Esophagus mucosa (tissue), 1 donor: ENCODE measurements around the gene RAB23. TPM values are rescaled to one million over a fixed set of nuclear protein-coding genes. Genes with fewer than 3 reads are reported as not detected.
A peak's percentile ranks its signal among the peaks of the same experiment; 100 is the strongest.

Experiments used
- ATAC-seq: fragments of 200-7000 bp; cut with Tn5 transposase; one replicate; pipeline ENCODE4 v1.9.1; 2020
- total RNA-seq: library from RNA; stranded (reverse); gene quantifications from one replicate; pipeline ENCODE4 v1.2.4, GENCODE V29; 2023
- donor health status: DM: yes; HTN: yes; CAD: no.

Gene RAB23
- total RNA-seq, 1 donor from 2014 or later: 2.4 TPM

DNA sequence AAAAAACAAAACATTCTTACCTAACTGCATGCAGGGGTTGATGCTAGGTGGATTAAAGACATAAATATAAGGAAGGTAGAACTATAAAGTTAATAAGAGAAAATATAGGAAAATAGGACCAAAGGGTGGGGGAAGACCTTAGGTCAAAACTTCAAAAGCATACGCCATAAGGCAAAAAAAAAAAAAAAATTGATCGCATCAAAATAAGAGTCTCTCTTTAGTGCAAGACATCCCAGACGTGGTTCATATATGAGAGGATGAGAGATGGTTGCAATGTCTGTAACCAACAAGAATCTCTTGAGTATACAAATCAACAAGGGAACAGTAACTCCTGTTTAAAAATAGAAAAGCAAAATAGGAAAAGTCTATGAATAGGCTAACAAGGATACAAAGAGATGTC, 41.5 kb downstream of the RAB23 start:
- ATAC-seq: no peak

- no peak for ATAC-seq
Observed at GRCh38 chr6:57177545-57178265, 44.4 kb downstream of the RAB23 start.

- ATAC-seq: no peak
Observed at GRCh38 chr6:57174511-57174907, 47.6 kb downstream of the RAB23 start.

DNA sequence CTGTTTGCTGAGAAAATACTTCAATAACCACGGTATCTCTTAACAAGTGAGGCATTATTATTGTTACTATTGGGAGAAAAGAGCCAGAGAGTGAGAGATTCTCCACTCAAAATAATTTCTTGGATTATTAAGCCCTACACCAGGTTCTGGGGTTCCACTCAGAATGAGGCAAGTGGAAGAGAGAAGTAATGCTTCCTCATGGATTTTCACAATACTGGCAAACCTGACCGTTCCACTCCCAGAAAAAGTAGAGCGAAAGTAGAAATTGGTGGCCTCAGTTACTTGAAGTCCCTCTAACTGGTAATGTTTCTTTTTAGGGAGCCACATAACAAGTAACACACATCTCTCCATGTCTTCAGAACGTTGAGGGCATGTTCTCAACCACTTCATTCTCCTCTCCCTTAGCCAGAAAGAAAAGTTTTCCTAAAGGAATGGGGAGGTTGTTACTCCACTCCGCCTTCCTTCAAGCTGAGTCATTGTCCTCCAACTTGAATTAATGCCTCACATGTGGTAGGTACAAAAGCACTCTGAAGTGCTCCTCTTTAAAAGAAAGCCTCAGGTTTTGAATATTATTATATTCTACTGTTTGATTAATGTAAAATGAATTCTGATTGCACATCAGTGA, 48.1 kb downstream of the RAB23 start:
- ATAC-seq: no peak

DNA sequence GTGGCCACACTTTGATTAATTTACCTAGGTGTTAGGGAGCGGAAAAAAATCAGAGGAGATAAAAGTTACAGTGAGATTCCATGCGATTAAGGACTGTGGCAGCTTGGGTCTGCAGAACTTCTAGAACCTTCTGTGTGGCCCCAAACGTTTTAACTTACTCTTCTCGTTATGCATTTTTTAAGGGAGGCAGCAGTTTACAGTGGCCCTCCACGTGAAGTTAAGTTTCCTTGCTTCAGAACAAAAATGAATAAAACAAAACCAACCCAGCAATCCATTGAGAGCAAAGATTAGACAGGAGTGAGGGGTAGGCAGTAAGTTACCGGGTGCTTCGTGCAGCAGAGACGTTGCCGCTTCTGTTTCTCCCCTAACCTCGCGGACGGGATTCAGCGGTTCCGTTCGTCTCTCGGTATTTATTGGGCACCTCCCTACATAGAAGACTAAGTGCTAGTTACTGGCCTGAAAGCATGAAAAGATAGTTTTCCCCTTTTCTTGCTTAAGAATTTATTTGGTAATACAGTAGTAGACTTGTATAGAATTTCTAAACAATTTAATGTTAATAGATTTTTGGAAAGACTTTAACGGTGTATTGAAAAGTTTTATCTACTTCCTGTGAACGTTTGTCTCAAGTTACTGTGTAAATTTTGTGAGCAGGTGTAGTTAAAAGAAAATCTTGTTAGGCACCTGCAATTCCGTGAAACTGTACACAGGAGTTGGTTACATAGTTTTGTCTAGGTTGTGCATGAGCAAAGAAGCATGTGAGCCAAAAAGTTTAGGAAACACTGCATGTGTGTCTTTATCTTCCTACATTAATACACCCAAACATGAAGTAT, 48.8 kb downstream of the RAB23 start:
- ATAC-seq: no peak

- peak; percentile 87 for ATAC-seq
Observed at GRCh38 chr6:57172136-57173055, 49.7 kb downstream of the RAB23 start, which contains the start of gene BAG2. TSS of gene BAG2 (plus strand) at chr6:57172326. CDS start at chr6:57172698, 372 bp downstream.

DNA sequence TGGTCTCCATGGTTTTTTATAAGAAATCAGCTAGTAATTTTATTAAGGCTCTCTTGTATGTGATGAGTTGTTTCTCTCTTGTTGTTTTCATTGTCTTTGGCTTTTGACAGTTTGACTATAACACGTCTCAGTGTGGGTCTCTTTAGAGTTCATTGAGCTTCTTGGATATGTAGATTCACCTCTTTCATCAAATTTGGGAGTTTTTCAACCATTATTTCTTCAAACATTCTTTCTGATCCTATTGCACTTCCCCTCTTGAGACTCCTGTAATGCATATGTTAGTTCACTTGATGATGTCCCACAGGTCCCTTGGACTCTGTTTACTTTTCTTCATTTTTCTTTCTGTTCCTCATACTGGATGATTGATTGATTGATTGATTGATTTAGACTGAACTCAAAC, 57.0 kb downstream of the RAB23 start:
- no peak for ATAC-seq

DNA sequence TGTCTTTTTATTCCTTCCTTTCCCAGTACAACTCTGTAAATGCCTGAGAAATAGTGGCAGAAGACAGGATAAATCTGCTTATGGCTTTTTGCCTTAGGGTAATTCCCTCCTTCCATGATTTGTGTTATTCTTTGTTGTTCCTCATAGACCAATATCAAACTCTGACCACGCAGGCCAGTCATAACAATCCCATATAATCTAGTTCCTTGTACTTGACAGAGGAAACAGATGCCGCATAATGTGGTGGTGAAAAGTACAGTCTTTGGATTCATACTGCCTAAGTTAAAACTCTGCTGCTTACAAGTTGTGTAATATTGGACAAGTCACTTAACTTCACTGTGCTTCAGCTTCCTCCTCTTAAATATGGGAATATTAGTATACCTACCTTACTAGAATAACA, 58.2 kb downstream of the RAB23 start:
- no peak for ATAC-seq

GRCh38 chr6:57162516-57162915, 59.6 kb downstream of the RAB23 start:
- no peak for ATAC-seq

- no peak for ATAC-seq
Observed at GRCh38 chr6:57162028-57162427, 60.1 kb downstream of the RAB23 start.

- peak; percentile 72 for ATAC-seq
Observed at GRCh38 chr6:57159127-57159526, 63.0 kb downstream of the RAB23 start.

- ATAC-seq: no peak
Observed at GRCh38 chr6:57158658-57159057, 63.4 kb downstream of the RAB23 start.

GRCh38 chr6:57147955-57148858, 73.9 kb downstream of the RAB23 start:
- ATAC-seq: no peak

DNA sequence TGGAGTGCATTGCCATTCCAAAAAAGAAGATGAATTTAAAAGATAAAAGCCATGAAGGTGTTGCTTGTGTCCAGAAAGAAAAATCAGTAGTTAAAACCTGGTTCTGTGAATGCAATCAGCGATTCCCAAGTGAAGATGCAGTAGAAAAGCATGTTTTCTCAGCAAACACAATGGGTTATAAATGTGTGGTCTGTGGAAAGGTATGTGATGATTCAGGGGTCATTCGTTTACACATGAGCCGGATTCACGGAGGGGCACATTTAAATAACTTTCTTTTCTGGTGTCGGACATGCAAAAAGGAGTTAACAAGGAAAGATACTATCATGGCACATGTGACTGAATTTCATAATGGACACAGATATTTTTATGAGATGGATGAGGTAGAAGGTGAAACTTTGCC, 74.7 kb downstream of the RAB23 start:
- no peak for ATAC-seq

GRCh38 chr6:57143690-57144089, 78.4 kb downstream of the RAB23 start:
- ATAC-seq: no peak

- no peak for ATAC-seq
Observed at GRCh38 chr6:57142178-57142525, 80.0 kb downstream of the RAB23 start.

- ATAC-seq: no peak
Observed at GRCh38 chr6:57141451-57142177, 80.5 kb downstream of the RAB23 start.

- no peak for ATAC-seq
Observed at GRCh38 chr6:57138026-57138425, 84.1 kb downstream of the RAB23 start.

DNA sequence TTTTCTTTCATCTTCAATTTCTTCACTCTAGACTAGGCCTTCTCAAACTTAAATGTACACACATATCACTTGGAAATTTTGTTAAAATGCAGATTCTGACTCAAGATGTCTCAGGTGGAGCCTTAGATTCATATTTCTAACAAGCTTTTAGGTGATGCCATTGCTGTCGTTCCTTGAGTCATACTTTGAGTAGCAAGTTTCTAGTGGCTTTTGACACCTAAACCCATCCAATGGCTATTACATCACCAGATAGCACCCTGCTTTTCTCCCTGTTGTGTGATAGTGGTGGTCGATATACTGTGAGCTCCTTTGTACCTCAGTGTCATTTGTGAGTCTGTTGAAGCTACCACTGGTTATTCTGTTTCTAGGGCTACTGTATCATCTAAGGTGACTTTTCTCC, 84.8 kb downstream of the RAB23 start:
- no peak for ATAC-seq
